HG02588 (cell line): ENCODE measurements around the gene ATG7.
"Not testable (repeated sequence)": the region's sequence is repeated elsewhere in the genome, so short reads cannot be mapped to it uniquely, and the experiment has no call there.

Experiments used
- ATAC-seq: cut with Tn5 transposase; IDR thresholded peaks from one replicate; pipeline ENCODE4 v1.9.1; 2021; ENCODE audit warnings: mild to moderate bottlenecking, moderate library complexity; ENCODE audit not compliant: unreplicated experiment

ATG7 gene

DNA sequence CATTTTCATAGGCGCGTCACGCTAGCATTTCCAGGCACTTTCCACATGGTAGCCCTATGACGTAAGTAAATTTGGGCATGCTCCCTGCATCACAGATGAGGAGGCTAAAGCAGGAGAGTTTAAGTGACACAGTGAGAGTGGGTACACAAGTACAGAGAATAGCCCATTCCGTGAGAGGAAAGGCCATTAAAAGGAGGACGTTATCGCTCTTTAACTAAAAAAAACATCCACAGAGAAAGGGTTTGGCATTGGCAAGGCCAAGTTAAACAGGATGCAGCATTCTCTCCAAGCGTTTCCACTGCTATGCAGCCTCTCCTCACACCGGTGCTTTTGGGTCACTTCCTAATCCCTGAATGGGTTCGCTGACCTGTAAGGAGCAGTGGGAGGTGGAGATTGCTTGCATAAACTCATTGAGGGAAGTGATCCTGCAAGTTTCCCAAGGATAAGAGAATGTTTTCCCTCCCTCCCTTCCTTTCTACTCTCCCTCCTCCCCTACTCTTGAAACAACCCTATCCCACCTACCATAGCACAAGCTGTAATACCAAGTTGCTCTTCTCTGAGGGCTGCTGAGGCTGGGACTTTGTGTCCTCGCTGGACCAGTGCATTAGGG, 223.9 kb downstream of the ATG7 start:
- ATAC-seq, result no peak

- no peak for ATAC-seq
These were observed 226.0 kb downstream of the ATG7 start for GRCh38 chr3:11498177-11498576.

- ATAC-seq, result no peak
These were observed 226.4 kb downstream of the ATG7 start for GRCh38 chr3:11498646-11499045.

GRCh38 chr3:11499144-11499543, 226.9 kb downstream of the ATG7 start:
- no peak for ATAC-seq

GRCh38 chr3:11502413-11502812, 230.2 kb downstream of the ATG7 start:
- ATAC-seq, result not testable (repeated sequence)

- no peak for ATAC-seq
These were observed 235.5 kb downstream of the ATG7 start for GRCh38 chr3:11507719-11508118.

GRCh38 chr3:11508346-11509172, 236.4 kb downstream of the ATG7 start:
- no peak for ATAC-seq

DNA sequence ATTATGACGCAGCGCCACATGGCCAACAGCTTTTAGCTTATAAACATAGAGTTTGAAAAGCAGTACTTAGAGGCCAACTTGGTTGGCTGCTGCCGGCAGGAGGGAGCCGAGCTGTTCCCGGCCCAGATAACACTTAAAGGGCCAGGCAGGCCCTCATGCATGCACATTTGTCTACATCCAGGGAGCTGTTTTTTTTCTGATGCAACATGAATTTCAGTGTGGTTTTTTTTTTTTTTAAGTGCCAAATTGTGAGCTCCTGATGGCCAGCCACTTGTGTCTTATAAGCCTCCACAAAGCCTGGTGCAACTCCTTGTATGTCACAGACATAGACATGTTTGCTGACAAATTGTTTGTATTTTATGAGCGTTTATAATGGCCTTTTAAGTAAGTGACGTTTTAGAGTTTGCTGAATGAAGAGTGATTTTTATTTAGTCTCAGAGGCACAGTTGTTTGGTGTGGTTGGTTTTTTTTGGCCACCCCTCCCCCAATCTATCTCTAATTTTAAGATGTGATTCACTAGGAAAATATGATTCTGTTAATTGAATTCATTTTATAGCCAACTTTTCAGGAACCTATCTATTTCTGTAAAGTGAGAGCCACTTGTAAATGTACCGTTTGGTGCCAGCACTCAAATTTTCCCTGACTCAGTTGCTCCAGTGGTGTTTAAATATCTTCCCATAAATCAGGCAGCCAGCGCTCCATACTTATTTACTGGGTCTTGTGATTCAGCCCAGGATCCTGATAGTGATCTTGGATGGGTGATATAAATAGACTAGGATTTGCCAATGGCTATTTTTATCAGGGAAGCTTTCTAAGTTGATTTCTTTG, 237.2 kb downstream of the ATG7 start:
- ATAC-seq, result no peak

DNA sequence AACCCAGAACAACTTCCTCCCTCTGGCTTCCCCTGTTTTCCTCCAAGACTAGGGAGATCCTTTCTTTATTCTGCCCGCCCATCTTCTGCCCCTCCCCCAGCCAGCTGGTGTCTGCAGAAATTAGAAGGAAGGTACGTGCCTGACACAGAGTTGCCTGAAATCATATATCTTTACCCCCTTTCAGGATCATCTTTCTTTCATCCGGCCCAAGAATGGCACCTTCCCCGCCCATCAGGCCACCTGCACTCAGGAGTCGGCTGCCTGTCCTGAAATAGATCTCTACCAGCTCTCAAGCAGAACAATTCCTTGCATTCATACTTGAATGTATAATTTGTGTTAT, 237.8 kb downstream of the ATG7 start:
- no peak for ATAC-seq

- ATAC-seq, result no peak
These were observed 238.2 kb downstream of the ATG7 start for GRCh38 chr3:11510356-11510755.

- ATAC-seq, result not testable (repeated sequence)
These were observed 239.4 kb downstream of the ATG7 start for GRCh38 chr3:11511606-11512005.

DNA sequence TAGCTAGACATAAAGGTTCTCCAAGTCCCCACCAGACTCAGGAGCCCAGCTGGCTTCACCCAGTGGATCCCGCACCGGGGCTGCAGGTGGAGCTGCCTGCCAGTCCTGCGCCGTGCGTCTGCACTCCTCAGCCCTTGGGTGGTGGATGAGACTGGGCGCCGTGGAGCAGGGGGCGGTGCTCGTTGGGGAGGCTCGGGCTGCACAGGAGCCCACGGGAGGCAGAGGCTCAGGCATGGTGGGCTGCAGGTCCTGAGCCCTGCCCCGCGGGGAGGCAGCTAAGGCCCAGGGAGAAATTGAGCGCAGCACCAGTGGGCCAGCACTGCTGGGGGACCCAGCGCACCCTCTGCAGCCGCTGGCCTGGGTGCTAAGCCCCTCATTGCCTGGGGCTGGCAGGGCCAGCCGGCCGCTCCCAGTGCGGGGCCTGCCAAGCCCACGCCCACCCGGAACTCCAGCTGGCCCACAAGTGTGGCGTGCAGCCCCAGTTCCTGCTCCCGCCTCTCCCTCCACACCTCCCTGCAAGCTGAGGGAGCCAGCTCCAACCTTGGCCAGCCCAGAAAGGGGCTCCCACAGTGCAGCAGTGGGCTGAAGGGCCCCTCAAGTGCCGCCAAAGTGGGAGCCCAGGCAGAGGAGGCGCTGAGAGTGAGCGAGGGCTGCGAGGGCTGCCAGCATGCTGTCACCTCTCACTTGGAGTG, 241.1 kb downstream of the ATG7 start:
- not testable (repeated sequence) for ATAC-seq

- no peak for ATAC-seq
These were observed 241.6 kb downstream of the ATG7 start for GRCh38 chr3:11513817-11514135.

DNA sequence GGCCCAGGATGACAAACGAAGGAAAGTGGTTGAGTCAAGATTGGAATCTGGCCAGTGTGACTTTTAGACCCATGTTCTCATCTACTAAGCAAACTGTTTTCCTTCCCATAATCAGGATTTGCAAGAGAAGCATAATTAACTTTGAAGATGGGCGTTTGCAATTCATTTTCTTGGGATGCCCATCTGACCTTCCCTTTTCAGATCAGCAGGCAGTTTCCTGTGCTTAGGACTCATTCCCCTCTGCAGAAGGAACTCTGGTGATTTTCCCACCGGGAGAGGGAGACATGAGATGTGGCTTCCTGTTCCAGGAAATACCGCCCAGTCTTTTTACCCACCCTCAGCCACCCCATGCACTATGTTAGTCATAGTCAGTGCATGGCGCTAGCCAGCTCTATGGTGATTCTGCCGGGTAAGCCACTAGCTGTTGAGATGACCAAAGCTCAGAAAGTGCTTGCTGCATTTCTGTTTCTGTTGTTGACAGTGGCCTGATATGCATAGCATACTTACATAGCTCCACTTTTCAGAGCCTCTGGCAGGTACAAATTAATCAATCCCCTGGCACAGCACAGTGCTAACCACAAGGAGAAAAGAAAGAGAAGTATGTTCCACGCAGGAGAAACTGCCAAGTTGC, 242.1 kb downstream of the ATG7 start:
- ATAC-seq, result no peak

- ATAC-seq, result no peak
These were observed 245.4 kb downstream of the ATG7 start for GRCh38 chr3:11517601-11518000.

GRCh38 chr3:11521167-11521566, 249.0 kb downstream of the ATG7 start:
- ATAC-seq, result no peak

DNA sequence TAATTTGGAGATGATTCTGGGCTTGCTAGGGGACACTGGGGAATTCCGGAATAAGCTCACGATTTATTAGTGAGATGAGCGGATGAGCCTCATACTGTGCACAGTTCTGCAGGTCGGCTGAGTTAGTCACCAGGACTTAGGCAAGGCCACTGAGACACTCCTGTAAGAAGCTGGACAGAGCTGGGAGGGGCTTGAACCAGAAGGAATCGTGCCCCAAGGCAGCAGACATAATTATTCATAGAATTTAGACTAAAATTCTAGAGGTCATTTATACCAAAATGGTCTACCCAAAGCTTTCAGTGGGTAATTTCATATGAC, 250.2 kb downstream of the ATG7 start:
- ATAC-seq, result no peak

DNA sequence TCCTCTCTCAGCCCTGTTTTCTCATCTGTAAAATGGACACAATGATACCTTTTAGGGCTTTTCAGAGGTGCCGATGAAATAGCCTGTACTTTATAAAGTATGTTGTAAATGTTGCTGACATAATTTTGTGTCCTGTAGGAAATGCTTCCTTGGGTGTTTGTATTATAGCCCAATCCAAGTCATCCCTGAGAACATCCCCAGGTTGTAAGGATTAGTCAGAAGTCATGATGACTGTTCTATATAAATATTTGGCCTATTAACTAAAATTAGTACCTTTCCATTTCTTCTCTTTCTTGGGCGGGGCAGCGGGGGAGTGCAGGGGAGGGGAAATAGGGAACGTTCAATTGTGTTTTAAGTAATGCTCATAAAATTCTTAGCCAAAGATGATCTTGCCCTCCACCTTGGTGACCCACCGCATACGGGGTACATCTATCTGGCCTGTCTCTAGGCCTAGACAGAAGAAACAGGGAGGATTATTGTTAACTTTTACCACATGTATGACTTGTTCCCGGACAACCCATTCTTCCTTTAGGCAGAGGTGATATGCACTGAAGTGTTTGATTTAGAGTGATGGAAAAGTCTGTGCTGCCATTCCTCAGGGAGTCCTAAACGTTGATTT, 250.9 kb downstream of the ATG7 start:
- ATAC-seq, result no peak

- ATAC-seq, result no peak
These were observed 251.4 kb downstream of the ATG7 start for GRCh38 chr3:11523572-11524101.

- not testable (repeated sequence) for ATAC-seq
These were observed 253.9 kb downstream of the ATG7 start for GRCh38 chr3:11526121-11526520.
